Dendritic cell treated with granulocyte-macrophage colony-stimulating factor and Interleukin-4, amounts not matched to agents 40 ng/mL and 50 ng/mL, for 4 days (primary cell): ENCODE measurements around the gene GPX7.
"Not testable (repeated sequence)": the region's sequence is repeated elsewhere in the genome, so short reads cannot be mapped to it uniquely, and the experiment has no call there.

Experiments used
- H3K27ac Mint-ChIP-seq: one replicate; pipeline ENCODE4 v1.8.0; 2022; ENCODE audit warnings: mild to moderate bottlenecking, mixed read lengths
- H3K27me3 Mint-ChIP-seq: one replicate; pipeline ENCODE4 v1.8.0; 2022; ENCODE audit warnings: mild to moderate bottlenecking, mixed read lengths
- H3K36me3 Mint-ChIP-seq: one replicate; pipeline ENCODE4 v1.8.0; 2022; ENCODE audit warnings: low read depth, mixed read lengths
- H3K4me1 Mint-ChIP-seq: one replicate; pipeline ENCODE4 v1.8.0; 2022; ENCODE audit warnings: low read depth, mixed read lengths
- H3K4me3 Mint-ChIP-seq: one replicate; pipeline ENCODE4 v1.8.0; 2022; ENCODE audit warnings: mild to moderate bottlenecking, moderate library complexity, mixed read lengths
- H3K9me3 Mint-ChIP-seq: one replicate; pipeline ENCODE4 v1.8.0; 2022; ENCODE audit warnings: mixed read lengths
- intact Hi-C: fragments of 100-400 bp; cut with micrococcal nuclease; formaldehyde crosslinking; loops from one replicate; pipeline ENCODE4 v1.15.0; 2022

Gene GPX7

DNA sequence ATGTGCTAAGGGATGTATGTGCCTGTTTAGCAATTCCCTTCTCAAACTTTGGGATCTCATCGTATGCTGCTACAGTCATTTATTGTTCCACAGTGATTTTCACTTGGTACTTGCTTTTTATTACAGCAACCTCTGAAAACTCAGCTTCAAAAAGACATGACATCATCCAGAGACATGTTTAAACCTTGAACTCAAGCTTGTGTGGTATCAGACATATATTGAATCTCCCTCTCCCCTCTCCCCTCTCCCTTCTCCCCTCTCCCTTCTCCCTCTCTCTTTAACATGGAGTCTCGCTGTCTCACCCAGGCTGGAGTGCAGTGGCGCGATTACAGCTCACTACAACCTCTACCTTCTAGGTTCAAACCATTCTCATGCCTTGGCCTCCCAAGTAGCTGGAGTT, 29.8 kb upstream of the GPX7 start:
- Mint-ChIP-seq H3K27me3 (peaks cover 23% of the 10 kb centered on the region), H3K4me3 (no peak overlapping the region), H3K27ac (no peak overlapping the region), H3K9me3 (no peaks in the 10 kb centered on the region), H3K36me3 (no peaks in the 10 kb centered on the region), H3K4me1 (peaks cover 19% of the 10 kb centered on the region)
- intact Hi-C loops = no loop called here

DNA sequence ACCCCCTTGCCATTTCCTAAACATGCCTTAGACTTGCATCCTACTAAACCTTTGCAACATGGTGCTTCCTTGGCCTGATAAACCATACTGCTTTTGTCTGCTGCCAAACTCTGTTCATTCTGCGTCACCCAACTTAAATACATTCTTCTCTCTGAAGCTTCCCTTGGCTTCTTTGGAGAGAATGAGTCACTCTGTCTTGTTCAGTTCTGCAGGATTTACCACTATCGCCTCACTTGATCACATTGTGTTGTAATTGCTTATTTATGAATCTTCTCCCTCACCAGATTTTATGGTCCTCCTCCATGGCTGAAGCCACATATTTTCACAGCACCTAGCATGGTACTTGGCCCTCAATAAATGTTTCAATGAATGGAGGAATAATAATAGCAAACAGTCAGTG, 27.6 kb upstream of the GPX7 start:
- intact Hi-C loops = no loop called here
- Mint-ChIP-seq H3K27ac (no peak overlapping the region), H3K4me3 (no peak overlapping the region), H3K27me3 (peaks cover 21% of the 10 kb centered on the region), H3K9me3 (peaks cover 11% of the 10 kb centered on the region), H3K4me1 (peaks cover 5% of the 10 kb centered on the region), H3K36me3 (no peaks in the 10 kb centered on the region)

DNA sequence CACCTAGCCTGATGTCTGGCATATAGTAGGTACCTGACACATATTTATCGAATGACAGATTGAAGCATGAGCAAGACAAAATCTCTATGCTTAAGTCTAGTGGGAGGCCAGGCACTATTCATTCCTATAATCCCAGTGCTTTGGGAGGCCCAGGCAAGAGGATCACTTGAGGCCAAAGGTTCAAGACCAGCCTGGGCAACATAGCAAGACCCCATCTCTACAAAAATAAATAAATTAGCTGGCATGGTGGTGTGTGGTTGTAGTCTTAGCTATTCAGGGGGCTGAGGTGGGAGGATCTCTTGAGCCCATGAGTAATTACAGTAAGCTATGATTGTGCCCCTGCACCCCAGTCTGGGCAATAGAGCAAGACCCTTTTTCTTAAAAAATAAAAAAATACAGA, 26.1 kb upstream of the GPX7 start:
- intact Hi-C loops = no loop called here
- Mint-ChIP-seq H3K27me3 (peaks cover 25% of the 10 kb centered on the region), H3K9me3 (peaks cover 12% of the 10 kb centered on the region), H3K36me3 (no peaks in the 10 kb centered on the region), H3K4me3 (no peak overlapping the region), H3K4me1 (no peaks in the 10 kb centered on the region), H3K27ac (no peak overlapping the region)

DNA sequence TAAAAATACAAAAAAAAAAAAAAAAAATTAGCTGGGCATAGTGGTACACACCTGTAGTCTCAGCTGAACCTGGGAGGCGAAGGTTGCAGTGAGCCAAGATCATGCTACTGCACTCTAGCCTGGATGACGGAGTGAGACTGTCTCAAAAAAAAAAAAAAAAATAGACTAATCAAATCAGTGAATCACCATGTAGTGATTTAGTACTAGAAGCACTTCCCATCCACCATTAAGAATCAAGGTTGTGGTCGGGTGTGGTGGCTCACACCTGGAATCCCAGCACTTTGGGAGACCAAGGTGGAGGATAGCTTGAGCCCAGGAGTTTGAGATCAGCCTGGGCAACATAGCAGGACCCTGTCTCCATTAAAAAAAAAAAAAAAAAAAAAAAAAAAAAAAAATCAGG, 24.1 kb upstream of the GPX7 start:
- H3K36me3 Mint-ChIP-seq, H3K4me3 Mint-ChIP-seq, H3K27ac Mint-ChIP-seq, H3K4me1 Mint-ChIP-seq, intact Hi-C loops: not testable (repeated sequence)
- peaks cover 23% of the 10 kb centered on the region for H3K27me3 Mint-ChIP-seq
- peaks cover 12% of the 10 kb centered on the region for H3K9me3 Mint-ChIP-seq

DNA sequence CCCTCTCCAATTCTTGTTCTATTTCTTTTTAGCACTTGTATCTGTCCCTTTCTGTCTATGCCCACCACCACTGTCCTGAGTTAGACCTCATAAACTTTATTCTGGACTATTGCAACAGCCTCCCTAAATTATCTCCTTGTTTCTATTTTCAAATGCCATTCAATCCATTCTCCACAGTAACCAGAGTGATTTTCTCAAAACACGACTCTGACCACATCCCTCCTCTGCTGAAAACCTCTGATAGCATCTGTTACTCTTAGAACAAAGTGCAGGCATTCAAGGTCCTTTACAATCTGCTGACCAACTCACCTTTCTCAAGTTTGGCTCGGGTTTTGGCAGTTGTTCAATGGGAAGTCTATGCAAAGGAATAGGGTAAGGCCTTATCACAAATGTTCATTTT, 22.8 kb upstream of the GPX7 start:
- Mint-ChIP-seq H3K27me3 (peaks cover 32% of the 10 kb centered on the region), H3K27ac (no peak overlapping the region)
- intact Hi-C loops = no loop called here

DNA sequence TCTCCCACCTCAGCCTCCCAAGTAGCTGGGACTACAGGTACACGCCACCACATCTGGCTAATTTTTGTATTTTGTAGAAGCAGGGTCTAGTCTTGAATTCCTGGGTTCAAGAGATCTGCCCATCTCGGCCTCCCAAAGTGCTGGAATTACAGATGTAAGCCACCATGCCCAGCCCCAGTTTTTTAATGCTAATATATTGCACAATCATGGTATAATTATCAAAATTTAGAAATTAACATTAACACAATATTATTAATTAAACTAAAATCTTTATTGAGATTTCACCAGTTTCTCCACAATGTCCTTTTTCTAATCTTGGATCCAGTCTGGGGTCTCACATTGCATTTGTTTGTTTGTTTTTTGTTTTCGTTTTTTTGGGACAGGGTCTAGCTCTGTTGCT, 21.9 kb upstream of the GPX7 start:
- Mint-ChIP-seq H3K4me3 (no peak overlapping the region), H3K27ac (no peak overlapping the region), H3K9me3 (peaks cover 12% of the 10 kb centered on the region), H3K4me1 (no peaks in the 10 kb centered on the region), H3K27me3 (peaks cover 33% of the 10 kb centered on the region), H3K36me3 (no peaks in the 10 kb centered on the region)
- intact Hi-C loops = no loop called here

More for the DNA sequence above, 22.8 kb upstream of the GPX7 start:
- peaks cover 12% of the 10 kb centered on the region for H3K9me3 Mint-ChIP-seq
- H3K4me1 Mint-ChIP-seq = no peaks in the 10 kb centered on the region
- H3K4me3 Mint-ChIP-seq = no peak overlapping the region
- H3K36me3 Mint-ChIP-seq = no peaks in the 10 kb centered on the region

DNA sequence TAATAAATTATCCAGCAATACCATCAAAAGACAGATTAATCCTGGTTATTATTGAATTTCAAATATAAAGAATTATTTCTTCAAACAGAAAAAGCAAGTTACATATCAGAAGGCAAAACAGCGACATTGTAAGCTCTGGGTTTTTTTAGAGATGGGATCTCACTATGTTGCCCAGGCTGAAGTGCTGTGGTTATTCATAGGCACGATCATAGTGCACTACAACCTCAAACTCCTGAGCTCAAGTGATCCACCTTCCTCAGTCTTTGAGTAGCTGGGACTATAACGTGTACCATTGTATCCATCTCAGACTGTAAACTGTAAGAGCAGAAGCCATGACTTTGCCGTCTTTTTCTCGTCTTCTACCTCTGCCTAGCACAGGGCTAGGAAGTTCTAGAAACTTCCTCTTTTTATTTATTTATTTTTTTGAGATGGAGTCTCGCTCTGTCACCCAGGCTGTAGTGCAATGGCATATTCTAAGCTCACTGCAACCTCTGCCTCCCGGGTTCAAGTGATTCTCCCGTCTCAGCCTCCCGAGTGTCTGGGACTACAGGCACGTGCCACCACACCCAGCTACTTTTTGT, 20.0 kb upstream of the GPX7 start:
- Mint-ChIP-seq H3K27me3 (peaks cover 35% of the 10 kb centered on the region), H3K36me3 (no peaks in the 10 kb centered on the region), H3K27ac (no peak overlapping the region), H3K4me3 (no peak overlapping the region), H3K4me1 (no peaks in the 10 kb centered on the region), H3K9me3 (peaks cover 12% of the 10 kb centered on the region)
- intact Hi-C loops = no loop called here

DNA sequence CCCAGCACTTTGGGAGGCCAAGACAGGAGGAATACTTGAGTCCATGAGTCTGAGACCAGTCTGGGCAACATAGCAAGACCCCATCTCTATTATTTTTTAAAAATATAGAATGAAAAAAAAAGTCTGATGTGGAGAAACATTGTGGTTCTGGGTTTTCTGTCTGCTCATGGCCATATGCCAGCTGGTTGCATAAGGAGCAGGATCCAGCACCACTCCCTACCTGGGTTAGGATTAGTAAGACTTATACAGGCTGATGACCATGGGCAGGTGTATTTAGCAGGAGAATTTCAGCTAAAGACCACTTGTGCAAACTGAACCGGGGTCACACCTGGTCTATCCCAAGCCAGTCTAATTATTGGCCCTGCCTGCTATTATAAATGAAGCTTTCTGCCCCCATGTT, 16.7 kb upstream of the GPX7 start:
- intact Hi-C loops = no loop called here
- peaks cover 18% of the 10 kb centered on the region for H3K4me1 Mint-ChIP-seq
- H3K9me3 Mint-ChIP-seq = no peaks in the 10 kb centered on the region
- H3K4me3 Mint-ChIP-seq = no peak overlapping the region
- H3K27me3 Mint-ChIP-seq = peaks cover 37% of the 10 kb centered on the region
- H3K27ac Mint-ChIP-seq = no peak overlapping the region
- no peaks in the 10 kb centered on the region for H3K36me3 Mint-ChIP-seq

DNA sequence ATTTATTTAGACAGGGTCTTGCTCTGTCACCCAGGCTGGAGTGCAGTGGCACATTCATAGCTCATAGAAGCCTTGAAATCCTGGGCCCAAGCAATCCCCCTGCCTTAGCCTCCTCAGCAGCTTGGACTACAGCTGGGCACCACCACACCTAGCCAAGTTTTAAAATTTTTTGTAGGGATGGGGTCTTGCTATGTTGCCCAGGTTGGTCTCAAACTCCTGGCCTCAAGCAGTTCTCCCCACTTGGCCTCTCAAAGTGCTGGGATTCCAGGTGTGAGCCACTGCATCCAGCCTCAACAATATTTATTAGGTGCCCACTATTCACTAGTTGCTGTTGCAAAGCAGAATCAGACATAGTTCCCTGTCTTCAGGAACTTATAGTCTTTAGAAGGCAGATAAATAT, 14.1 kb upstream of the GPX7 start:
- H3K4me3 Mint-ChIP-seq = no peak overlapping the region
- H3K9me3 Mint-ChIP-seq = no peaks in the 10 kb centered on the region
- peaks cover 33% of the 10 kb centered on the region for H3K27me3 Mint-ChIP-seq
- peaks cover 24% of the 10 kb centered on the region for H3K4me1 Mint-ChIP-seq
- no peak overlapping the region for H3K27ac Mint-ChIP-seq
- intact Hi-C loops = no loop called here
- H3K36me3 Mint-ChIP-seq = no peaks in the 10 kb centered on the region

DNA sequence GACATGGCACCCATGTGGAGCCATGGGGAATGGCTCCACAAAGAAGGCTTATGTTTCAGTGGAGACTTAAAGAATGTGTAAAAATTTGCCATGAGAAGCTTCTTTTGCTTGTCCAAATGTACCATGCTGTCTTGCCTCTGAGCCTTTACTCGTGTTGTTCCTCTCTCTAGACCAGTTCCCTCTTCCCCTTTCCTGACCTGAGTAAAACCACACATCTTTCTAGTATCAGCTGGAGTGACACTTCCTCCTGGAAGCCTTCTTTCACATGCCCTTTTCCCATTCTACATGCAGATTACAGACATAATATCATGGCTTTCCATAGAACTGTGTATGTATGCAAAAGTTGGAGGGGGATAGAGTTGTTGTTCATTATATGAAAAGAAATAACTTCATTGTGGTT, 13.6 kb upstream of the GPX7 start:
- intact Hi-C loops = no loop called here
- no peak overlapping the region for H3K27ac Mint-ChIP-seq
- no peaks in the 10 kb centered on the region for H3K9me3 Mint-ChIP-seq
- peaks cover 28% of the 10 kb centered on the region for H3K27me3 Mint-ChIP-seq
- H3K4me3 Mint-ChIP-seq = no peak overlapping the region
- no peaks in the 10 kb centered on the region for H3K36me3 Mint-ChIP-seq
- peaks cover 24% of the 10 kb centered on the region for H3K4me1 Mint-ChIP-seq

DNA sequence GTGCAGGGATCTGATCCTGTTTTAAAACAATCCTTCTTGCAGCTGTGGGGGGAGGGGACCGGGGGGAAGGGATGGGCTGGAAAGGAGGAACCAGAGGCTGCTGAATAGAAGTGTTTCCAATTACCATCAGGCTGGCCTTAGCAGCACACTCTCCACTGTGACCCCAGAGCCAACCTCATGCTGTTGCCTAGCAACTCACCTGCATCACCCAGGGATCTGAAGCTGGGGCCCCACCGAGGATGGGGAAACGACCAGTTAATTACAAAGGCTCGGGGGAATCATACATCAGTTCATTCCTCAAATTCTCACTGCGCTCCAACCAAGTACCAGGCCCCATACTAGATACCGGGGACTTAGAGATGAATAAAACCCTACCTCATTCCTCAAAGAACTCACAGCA, 11.9 kb upstream of the GPX7 start:
- Mint-ChIP-seq H3K4me3 (no peak overlapping the region), H3K27me3 (peaks cover 28% of the 10 kb centered on the region), H3K36me3 (no peaks in the 10 kb centered on the region), H3K4me1 (peaks cover 24% of the 10 kb centered on the region), H3K9me3 (no peaks in the 10 kb centered on the region), H3K27ac (no peak overlapping the region)
- intact Hi-C loops = no loop called here

DNA sequence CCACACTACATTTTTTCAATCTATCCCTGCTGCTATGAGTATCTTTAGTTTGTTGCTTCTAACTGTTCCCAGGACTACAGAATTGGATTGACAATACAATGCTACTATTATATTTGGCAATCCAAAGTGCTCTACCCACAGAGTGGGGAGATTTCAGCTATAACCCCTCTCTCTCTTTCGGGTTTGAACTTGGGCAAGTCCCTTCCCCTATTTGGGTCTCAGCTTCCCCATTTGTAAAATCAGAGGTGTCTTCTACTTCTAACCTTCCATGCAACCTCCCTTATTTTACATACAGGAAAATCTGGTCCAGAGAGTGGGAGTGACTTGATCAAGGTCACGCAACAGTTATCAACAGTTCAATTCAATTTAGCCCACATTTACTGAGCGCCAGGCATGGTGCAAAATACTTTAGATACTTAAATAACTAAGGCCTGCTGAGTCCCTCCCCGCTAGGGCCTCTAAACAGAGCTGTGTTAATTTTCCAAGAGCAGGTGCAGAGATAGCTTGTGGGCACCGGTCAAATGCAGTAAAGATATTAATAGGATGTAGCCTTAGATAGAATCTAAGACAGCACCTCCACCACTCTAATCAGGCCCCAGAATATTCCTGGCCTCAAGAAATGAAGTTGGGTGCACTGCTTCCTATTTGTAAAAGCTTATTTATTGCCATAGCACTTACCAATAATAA, 9.4 kb upstream of the GPX7 start:
- no peaks in the 10 kb centered on the region for H3K9me3 Mint-ChIP-seq
- intact Hi-C loops = no loop called here
- no peaks in the 10 kb centered on the region for H3K36me3 Mint-ChIP-seq
- peaks cover 24% of the 10 kb centered on the region for H3K27me3 Mint-ChIP-seq
- no peak overlapping the region for H3K27ac Mint-ChIP-seq
- H3K4me1 Mint-ChIP-seq = peaks cover 24% of the 10 kb centered on the region
- no peak overlapping the region for H3K4me3 Mint-ChIP-seq

DNA sequence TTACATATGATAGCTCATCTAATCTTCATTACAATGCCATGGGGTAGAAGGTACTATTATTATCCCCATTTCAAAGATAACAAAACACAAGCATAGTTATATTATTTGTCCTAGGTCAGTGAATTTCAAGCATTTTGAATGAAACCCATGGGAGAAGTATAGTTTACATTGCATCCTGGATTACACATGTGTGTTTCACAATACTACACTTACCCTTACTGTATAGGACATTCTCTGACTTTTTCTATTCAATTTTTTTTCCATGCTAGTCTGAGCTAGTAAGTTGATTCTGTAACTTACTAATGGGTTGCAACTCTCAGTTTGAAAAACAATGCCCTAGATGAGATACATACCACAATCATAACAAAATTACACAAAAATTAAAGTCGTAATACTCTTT, 8.7 kb upstream of the GPX7 start:
- Mint-ChIP-seq H3K36me3 (no peaks in the 10 kb centered on the region), H3K9me3 (no peaks in the 10 kb centered on the region), H3K27me3 (peaks cover 28% of the 10 kb centered on the region), H3K27ac (no peak overlapping the region), H3K4me3 (no peak overlapping the region), H3K4me1 (peaks cover 19% of the 10 kb centered on the region)
- intact Hi-C loops = no loop called here

DNA sequence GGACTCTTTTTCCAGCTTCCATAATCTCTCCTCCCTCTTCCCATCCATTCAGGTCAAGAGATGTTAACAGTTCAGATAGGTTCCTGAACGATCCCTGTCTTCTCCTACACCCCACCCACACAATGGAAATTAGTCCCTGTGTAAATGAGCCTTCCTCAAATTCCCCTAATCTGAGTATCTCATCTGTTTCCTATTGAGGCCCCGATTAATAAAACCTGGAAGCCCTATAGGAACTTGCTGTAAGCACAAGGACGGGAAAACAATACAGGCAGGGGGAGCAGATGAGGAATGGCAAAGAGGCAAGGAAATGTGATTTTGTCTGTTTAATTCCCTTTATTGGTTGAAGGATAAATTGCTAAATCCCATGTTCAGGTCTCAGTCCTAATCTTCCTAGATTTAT, 7.1 kb upstream of the GPX7 start:
- H3K4me1 Mint-ChIP-seq = peaks cover 6% of the 10 kb centered on the region
- no peaks in the 10 kb centered on the region for H3K9me3 Mint-ChIP-seq
- intact Hi-C loops = no loop called here
- no peaks in the 10 kb centered on the region for H3K36me3 Mint-ChIP-seq
- peaks cover 30% of the 10 kb centered on the region for H3K27me3 Mint-ChIP-seq
- H3K27ac Mint-ChIP-seq = no peak overlapping the region
- no peak overlapping the region for H3K4me3 Mint-ChIP-seq

DNA sequence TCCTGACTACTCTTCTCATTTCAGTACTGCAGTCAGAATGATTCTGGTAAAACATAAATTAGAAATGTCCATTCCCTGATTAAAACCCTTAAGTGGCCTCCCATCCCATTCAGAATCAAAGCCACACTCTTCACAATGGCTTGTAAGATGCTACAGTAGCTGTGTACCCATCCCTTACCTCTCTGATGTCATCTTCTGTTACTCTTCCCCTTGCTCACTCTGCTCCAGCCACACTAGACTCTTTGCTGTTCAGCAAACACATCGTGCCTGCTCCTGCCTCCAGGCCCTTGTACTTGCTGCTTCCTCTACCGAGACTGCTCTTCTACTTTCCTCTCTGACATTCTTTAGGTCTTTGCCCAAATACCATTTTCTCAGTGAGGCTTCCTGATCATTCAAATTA, 4.3 kb upstream of the GPX7 start:
- Mint-ChIP-seq H3K27me3 (peaks cover 44% of the 10 kb centered on the region), H3K36me3 (no peaks in the 10 kb centered on the region), H3K4me1 (peaks cover 13% of the 10 kb centered on the region), H3K4me3 (no peak overlapping the region), H3K27ac (no peak overlapping the region), H3K9me3 (no peaks in the 10 kb centered on the region)
- intact Hi-C loops = no loop called here
